HG03159 (cell line): ENCODE results near the gene ENKD1.

Source experiments
- ATAC-seq: cut with Tn5 transposase; IDR thresholded peaks from one replicate; pipeline ENCODE4 v1.9.1; 2021; ENCODE audit warnings: mild to moderate bottlenecking, moderate library complexity; ENCODE audit not compliant: unreplicated experiment

Gene ENKD1

GRCh38 chr16:67651847-67652246 is 14.7 kb downstream of the ENKD1 start:
- ATAC-seq = no peak

- ATAC-seq = no peak
These were observed 15.5 kb downstream of the ENKD1 start for GRCh38 chr16:67651039-67651438.

- no peak for ATAC-seq
These were observed 16.5 kb downstream of the ENKD1 start for GRCh38 chr16:67650023-67650422.

DNA sequence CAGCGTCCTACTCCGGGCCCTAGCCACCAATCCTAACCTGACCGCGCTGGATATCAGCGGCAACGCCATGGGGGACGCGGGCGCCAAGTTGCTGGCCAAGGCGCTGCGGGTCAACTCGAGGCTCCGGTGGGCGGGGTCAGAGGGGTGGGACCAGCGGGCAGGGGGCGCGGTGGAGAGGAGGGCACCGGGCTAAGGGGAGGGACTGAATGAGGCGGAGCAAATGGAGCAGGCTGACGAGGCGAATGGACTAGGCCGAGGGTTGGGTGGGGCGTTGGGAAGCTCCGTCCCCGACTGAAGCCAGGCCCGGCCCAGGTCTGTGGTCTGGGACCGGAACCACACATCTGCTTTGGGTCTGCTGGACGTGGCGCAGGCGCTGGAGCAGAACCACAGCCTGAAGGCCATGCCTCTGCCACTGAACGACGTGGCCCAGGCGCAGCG is 17.0 kb downstream of the ENKD1 start:
- ATAC-seq = no peak

- ATAC-seq = no peak
These were observed 17.7 kb downstream of the ENKD1 start for GRCh38 chr16:67648764-67649407.

DNA sequence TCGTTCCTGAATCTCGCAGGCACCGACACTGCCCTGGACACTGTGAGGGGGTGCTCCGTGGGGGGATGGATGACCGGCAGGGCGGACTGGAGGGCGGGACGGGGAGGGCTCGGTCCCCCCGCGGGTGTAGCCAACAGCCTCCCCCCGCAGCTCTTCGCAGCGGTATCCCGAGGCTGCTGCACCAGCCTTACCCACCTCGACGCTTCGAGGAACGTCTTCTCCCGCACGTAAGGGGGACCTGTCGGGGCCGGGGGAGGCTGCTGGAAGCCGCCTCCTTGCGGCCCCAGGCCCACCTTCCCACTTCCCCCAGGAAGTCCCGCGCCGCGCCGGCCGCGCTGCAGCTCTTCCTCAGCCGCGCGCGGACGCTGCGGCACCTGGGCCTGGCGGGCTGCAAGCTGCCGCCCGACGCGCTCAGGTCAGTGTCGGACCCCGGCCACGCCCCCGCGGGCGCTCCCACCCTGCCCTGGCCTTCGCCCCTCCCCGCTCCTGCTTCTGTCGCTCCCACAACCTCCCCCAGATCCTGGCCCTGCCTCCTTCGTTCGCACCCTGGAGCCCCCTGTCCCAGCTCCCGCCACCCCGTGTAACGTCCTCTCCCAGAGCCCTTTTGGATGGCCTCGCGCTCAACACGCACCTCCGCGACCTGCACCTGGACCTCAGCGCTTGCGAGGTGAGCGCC is 18.3 kb downstream of the ENKD1 start:
- ATAC-seq = no peak

DNA sequence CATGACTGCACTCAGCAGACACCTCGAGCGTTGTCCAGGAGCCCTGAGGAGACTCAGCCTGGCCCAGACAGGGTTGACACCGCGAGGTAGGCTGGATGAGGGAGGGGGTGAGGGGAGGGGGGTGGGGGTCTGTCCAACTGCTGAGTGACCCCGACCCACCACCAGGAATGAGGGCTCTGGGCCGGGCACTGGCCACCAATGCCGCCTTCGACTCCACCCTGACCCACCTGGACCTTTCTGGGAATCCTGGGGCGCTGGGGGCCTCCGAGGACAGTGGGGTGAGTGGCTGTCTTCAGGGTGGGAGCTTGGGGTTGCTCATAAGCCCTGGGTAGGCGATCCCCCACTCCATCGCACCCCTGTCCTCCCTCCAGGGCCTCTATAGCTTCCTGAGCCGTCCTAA is 18.9 kb downstream of the ENKD1 start:
- no peak for ATAC-seq

GRCh38 chr16:67647111-67647651 is 19.4 kb downstream of the ENKD1 start:
- ATAC-seq = no peak

DNA sequence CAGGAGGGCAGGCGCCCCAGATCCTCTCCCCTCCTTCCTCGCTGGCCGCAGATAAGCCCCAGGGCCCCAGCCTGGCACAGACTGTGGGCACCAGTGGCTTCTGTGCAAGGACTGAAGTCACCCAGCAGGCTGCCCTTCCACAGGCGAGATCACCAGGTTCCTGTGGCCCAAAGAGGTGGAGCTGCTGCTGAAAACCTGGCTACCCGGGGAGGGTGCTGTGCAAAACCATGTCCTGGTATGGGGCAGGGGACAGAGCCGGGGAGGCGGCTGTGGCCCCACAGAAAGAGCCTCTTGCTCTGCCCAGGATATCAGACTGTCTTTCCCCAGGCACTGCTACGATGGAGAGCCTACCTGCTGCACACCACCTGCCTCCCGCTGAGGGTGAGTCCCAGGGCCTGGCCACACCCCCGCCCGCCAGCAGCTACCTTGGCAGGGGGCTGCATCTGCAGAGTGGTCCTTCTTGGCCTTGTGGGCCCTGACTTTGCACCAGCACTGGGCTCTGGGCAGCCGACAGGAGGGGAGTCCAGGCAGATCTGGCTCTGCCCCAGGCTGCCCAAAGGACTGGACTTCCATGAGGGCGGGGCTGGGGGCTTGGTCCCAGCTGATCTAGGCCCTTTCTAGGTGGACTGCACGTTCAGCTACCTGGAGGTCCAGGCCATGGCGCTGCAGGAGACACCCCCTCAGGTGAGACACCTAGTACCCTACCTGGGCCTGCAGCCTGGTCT is 21.0 kb downstream of the ENKD1 start:
- ATAC-seq = peak; percentile 23

- ATAC-seq = no peak
These were observed 22.5 kb downstream of the ENKD1 start for GRCh38 chr16:67644038-67644437.

DNA sequence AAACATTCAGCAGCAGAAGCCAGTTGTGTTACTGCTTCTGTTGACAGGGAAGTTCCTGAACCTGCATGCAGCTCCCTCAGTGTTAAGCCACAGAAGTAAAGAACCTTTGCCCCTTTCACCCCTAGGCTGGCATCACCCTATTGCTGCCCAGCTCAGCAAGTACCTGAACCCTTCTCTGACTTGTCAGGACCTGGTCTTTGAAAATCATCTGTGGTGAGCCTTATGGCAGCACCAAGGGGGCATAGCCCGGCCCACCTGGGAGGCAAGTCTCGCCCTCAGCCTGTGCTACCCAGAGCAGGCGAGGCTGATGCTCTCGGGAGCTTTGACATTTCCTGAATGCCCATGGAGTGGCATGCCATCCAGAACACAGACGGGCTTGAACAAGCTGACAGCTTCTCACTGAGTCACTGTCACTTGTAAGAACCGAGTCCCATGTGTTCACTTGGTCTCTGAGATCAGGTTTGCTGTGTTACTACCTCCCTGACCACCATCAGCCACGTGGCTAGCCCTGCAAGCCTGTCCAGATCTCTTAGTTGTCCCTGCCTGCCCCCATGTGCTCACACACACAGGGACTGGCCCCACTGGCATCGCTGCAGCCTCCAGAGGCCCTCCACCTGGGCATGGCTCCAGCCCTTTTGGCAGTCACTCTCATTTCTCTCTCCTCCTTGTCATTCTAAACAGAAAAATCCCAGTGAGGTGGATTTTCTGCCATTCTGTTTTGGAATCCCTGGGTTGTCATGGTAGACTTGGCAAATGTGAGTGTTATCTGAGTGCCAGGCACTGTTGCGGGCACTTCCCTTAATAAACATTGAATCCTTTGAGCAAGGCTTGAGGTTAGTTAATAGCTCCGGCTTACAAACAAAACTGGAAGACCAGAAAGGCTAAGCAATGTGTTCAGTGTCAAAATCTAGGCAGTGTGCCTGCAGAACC is 24.5 kb downstream of the ENKD1 start:
- no peak for ATAC-seq

DNA sequence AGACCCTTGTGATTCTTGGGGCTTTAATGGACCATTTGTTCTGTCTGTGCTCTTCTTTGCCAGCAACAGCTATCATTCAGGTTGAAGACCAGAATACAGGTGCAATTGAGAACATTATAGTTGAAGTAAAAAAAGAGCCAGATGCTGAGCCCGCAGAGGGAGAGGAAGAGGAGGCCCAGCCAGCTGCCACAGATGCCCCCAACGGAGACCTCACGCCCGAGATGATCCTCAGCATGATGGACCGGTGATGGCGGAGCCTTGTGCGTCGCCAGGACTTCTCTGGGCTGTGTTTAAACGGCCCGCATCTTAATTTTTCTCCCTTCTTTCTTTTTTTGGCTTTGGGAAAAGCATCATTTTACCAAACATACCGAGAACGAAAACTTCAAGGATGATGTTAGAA is 28.9 kb downstream of the ENKD1 start:
- no peak for ATAC-seq

DNA sequence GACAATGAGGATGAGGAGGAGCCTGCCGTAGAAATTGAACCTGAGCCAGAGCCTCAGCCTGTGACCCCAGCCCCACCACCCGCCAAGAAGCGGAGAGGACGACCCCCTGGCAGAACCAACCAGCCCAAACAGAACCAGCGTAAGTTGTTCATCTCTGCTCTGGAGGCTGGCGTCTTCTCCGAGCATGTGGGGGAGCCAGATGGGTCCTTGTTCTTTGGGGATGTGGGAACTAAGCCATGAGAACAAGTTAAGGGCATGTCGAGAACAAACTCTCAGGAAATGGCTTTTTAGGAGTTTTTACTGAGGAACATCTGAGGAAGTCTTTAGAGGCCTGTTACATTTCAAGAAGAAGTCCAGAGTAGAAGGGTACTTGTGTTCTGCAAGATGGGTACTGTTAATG is 29.8 kb downstream of the ENKD1 start:
- ATAC-seq = no peak

DNA sequence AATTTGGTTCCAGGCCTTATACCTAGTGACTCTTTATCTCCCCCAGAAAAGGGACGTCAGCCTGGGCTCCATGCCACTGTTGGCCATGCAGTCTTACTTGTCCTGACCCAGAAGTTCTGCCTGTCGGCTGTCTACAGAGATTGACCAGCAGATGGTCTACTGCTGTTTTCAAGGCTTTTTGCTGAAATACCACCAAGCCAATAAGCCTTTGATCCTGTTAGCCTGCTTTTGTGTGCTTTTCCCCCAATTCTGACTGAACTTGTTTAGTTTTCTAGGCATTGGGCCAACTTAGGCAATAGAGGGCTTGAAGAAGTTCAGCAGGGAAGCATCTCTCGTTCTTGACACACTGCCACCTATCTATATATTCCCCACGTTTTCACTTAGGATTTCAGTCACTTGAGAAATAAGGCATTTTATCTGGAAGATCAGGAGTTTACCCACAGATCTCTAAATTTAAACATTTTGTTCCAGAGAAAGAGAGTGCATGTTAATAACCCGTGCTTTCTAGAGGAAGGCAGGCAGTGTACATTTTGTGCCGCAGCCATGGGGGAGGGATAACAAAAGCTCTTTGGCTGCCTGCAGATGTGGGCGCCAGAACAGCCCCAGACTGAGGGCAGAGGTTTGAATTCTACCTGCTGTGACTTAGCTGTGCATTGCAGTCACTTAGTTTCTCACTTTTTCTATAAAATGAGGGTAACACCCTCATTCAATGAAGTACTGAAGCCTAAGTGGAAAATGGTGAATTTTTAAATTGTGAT is 34.0 kb downstream of the ENKD1 start:
- no peak for ATAC-seq

- ATAC-seq = no peak
These were observed 38.3 kb downstream of the ENKD1 start for GRCh38 chr16:67628216-67628615.

- ATAC-seq = no peak
These were observed 52.7 kb downstream of the ENKD1 start for GRCh38 chr16:67613808-67614207.
